Tibial nerve (tissue), 4 donors: ENCODE results near the gene ZSWIM9. TPM values are rescaled to one million over a fixed set of nuclear protein-coding genes. Genes with fewer than 3 reads are reported as not detected.

Experiments
- DNase-seq, 2 donors: peaks; one replicate each; pipeline ENCODE4 v3.0.0-alpha.2; 2019; ENCODE audit warnings: low spot score in 2 of 2
- H3K27ac ChIP-seq, 4 donors: fragments of 200-600 bp; sonication (generic) in 3 of 4; one replicate each; pipeline ENCODE4 v1.5.1; 2017 to 2019; ENCODE audit warnings: mild to moderate bottlenecking in 1 of 4
- H3K27me3 ChIP-seq, 2 donors: fragments of 200-600 bp; sonication (generic) in 1 of 2; one replicate each; pipeline versions ENCODE4 v1.5.1 to v1.6.0; 2017 to 2019
- H3K36me3 ChIP-seq, 3 donors: fragments of 200-600 bp; sonication (generic); one replicate each; pipeline ENCODE4 v1.5.1; 2018 to 2019
- H3K4me1 ChIP-seq, 4 donors: fragments of 200-600 bp; sonication (generic) in 3 of 4; one replicate each; pipeline ENCODE4 v1.5.1; 2017 to 2019
- H3K4me3 ChIP-seq, 4 donors: fragments of 200-600 bp; sonication (generic) in 3 of 4; one replicate each; pipeline ENCODE4 v1.5.1; 2017 to 2019; ENCODE audit warnings: mild to moderate bottlenecking in 1 of 4, moderate library complexity in 1 of 4
- H3K9me3 ChIP-seq, 4 donors: fragments of 200-600 bp; sonication (generic) in 3 of 4; one replicate each; pipeline ENCODE4 v1.5.1; 2017 to 2019
- EP300 ChIP-seq, 2 donors: sonication (generic); formaldehyde crosslinking; IDR thresholded peaks; one replicate each; pipeline ENCODE4 v1.6.1; 2017; ENCODE audit warnings: antibody characterized with exemption in 2 of 2, mild to moderate bottlenecking in 1 of 2
- POLR2A ChIP-seq, 2 donors: fragments of 450-650 bp; IDR thresholded peaks; one replicate each; pipeline ENCODE4 v1.6.1; 2017; ENCODE audit warnings: antibody characterized with exemption in 2 of 2, mild to moderate bottlenecking in 2 of 2, moderate library complexity in 2 of 2
- whole genome bisulfite sequencing, 2 donors: methylation state at CpG; one replicate each; pipeline ENCODE4 v1.1.5; 2018; 5-methylcytosine and 5-hydroxymethylcytosine counted together
- total RNA-seq, 4 donors: library from RNA; depleted of rRNA; stranded (reverse); fragments of >200 nt; gene quantifications; one replicate each; pipeline ENCODE4 v1.1.0, GENCODE V29; 2016
- TF ChIP-seq, protein P1 (sequence below), 5 experiments: fragments of 200-600 bp in 3 of 5; fragments of 450-650 bp in 2 of 5; sonication (generic) in 3 of 5; IDR thresholded peaks; one replicate each; pipeline ENCODE4 v1.5.1; 2016 to 2019; ENCODE audit warnings: antibody characterized with exemption in 5 of 5, mild to moderate bottlenecking in 3 of 5, moderate library complexity in 2 of 5

ZSWIM9 gene
- total RNA-seq, 4 donors from 2014 or later = 5.9 to 8.4 (median 6.8) TPM

DNA sequence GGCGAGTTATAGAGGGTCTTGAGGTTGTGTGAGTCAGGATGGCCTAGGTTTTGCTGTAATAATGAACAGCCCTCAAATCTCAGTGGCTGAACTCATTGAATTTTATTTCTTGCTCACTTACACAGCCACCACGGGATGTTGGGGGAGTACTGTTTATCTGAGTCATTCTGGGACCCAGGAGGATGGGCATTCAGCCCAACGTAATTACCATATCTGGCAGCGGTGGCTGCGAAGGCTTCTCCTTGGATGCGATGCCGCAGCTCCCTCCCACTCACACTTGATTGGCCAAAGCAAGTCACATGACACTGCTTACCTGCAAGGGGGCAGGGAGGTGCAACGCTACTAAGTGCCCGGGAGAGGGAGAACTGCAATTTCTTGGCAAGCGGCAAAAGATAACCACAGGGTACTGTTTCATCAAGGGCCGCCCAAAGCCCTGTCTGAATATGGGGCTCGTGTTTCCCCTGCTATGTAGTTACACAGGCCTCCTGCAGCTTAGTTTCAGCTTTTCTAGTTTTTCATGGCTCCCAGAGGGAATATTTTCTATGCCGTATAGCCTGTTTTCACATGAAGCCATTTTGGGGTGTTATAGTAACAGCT, 19.9 kb downstream of the ZSWIM9 start:
- H3K27me3 ChIP-seq = no peaks in the 10 kb centered on the region
- no peak for DNase-seq
- WGBS, 2 donors = 60 to 74% methylated on average over 13 of the region's 13 CpGs

DNA sequence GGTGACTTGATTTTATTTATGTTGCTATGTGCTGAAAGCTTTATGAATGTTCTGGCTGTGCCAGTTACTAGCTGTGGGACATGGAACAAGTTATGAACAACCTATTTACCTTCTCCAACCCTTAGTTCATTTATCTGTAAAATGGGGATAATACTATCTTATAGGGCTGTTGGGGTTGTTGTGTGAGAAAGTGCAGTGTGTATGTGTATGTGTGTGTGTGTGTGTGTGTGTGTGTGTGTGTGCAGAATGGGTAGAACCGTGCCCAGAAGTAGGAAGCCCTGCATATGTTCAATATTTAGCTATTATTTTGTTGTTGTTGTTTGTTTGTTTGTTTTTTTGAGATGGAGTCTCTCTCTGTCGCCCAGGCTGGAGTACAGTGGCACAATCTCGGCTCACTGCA, 20.4 kb downstream of the ZSWIM9 start:
- no peak overlapping the region for H3K4me3 ChIP-seq
- no peaks in the 10 kb centered on the region for H3K9me3 ChIP-seq
- no peak overlapping the region for H3K27ac ChIP-seq
- peaks cover 0 to 69% (median 3%) of the 10 kb centered on the region in 3 donors for H3K36me3 ChIP-seq
- TF ChIP-seq POLR2A (IDR thresholded peaks at IDR 0.05) = no peak
- TF ChIP-seq, protein P1, sequence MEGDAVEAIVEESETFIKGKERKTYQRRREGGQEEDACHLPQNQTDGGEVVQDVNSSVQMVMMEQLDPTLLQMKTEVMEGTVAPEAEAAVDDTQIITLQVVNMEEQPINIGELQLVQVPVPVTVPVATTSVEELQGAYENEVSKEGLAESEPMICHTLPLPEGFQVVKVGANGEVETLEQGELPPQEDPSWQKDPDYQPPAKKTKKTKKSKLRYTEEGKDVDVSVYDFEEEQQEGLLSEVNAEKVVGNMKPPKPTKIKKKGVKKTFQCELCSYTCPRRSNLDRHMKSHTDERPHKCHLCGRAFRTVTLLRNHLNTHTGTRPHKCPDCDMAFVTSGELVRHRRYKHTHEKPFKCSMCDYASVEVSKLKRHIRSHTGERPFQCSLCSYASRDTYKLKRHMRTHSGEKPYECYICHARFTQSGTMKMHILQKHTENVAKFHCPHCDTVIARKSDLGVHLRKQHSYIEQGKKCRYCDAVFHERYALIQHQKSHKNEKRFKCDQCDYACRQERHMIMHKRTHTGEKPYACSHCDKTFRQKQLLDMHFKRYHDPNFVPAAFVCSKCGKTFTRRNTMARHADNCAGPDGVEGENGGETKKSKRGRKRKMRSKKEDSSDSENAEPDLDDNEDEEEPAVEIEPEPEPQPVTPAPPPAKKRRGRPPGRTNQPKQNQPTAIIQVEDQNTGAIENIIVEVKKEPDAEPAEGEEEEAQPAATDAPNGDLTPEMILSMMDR (IDR thresholded peaks at IDR 0.05) = no peak
- TF ChIP-seq EP300 (IDR thresholded peaks at IDR 0.05) = no peak
- no peaks in the 10 kb centered on the region for H3K27me3 ChIP-seq
- WGBS, 2 donors = 89 to 95% methylated on average over 3 of the region's 3 CpGs
- H3K4me1 ChIP-seq = no peaks in the 10 kb centered on the region
- DNase-seq = no peak

More for the DNA sequence above, 19.9 kb downstream of the ZSWIM9 start:
- Histone ChIP-seq H3K36me3 (peaks cover 0 to 69% (median 3%) of the 10 kb centered on the region in 3 donors), H3K4me3 (no peak overlapping the region), H3K27ac (no peak overlapping the region), H3K9me3 (no peaks in the 10 kb centered on the region), H3K4me1 (no peaks in the 10 kb centered on the region)
- TF ChIP-seq POLR2A (IDR thresholded peaks at IDR 0.05) (no peak), EP300 (IDR thresholded peaks at IDR 0.05) (no peak)
- TF ChIP-seq, protein P1 (IDR thresholded peaks at IDR 0.05) = no peak

DNA sequence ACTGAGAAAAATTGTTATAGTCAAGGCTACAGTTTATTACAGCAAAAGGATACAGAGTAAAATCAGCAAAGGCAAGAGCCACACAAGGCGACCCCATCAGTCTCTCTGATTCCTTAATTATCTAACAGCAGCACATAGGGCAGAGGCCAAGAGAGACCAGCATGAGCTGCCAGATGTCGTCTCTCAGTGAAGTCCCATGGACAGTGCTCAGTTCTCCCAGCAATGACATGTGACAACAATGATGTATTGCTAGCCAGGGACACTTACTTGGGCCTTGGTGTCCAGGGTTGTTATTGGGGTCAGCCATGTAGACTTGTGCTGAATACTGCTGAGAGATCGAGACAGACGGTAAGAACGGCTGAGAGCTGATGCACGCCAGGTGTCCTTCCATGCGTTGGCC, 22.3 kb downstream of the ZSWIM9 start:
- no peak overlapping the region for H3K27ac ChIP-seq
- TF ChIP-seq EP300 (IDR thresholded peaks at IDR 0.05) = no peak
- TF ChIP-seq, protein P1 (IDR thresholded peaks at IDR 0.05) = no peak
- no peak for TF ChIP-seq POLR2A (IDR thresholded peaks at IDR 0.05)
- 77 to 80% methylated on average over 7 of the region's 7 CpGs for WGBS, 2 donors
- H3K4me1 ChIP-seq = peaks cover 0 to 9% (median 0%) of the 10 kb centered on the region in 4 donors
- H3K27me3 ChIP-seq = no peaks in the 10 kb centered on the region
- no peak overlapping the region for H3K4me3 ChIP-seq
- peaks cover 0 to 63% (median 3%) of the 10 kb centered on the region in 3 donors for H3K36me3 ChIP-seq
- DNase-seq = no peak
- no peaks in the 10 kb centered on the region for H3K9me3 ChIP-seq

DNA sequence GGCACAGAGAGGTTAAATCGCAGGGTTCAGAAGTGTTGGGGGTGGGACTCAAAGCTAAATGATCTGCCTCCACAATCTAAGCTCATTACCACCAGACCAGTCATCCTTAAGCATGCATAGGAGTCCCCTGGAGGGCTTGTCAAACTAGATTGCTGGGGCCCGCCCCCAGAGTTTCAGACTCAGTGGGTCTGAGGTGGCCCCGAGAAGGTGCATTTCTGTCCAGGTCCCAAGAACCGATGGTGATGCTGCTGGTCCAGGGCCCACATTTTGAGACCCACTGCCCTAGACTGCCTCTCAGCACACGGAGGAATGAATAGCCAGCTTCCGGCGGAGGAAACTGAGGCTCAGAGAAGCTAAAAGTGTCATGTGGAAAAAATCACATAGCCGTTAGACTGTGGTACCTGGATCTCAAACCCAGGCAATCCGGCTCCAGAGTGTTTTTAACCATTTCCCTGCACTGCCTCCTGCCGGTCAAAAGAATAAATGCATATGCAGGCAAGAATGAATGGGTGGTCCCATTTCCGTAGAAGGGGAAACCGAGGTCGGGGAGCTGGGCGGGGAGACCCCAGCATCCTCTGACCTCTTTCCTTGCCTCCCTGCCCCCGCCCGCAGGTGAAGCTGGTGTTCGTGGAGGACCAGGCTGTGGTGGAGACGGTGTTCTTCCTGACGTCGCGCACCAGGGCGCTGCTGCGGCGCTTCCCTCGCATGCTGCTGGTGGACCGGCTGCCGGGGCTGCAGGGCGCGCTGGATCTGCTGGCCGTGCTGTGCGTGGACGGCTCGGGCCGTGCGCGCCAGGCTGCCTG, 23.8 kb downstream of the ZSWIM9 start:
- TF ChIP-seq EP300 (IDR thresholded peaks at IDR 0.05) = no peak
- TF ChIP-seq, protein P1 (IDR thresholded peaks at IDR 0.05) = peak in 4 of 5 experiments; percentile 18 to 39 (median 24)
- Histone ChIP-seq H3K36me3 (peaks cover 0 to 51% (median 3%) of the 10 kb centered on the region in 3 donors), H3K4me3 (no peak overlapping the region), H3K4me1 (peaks cover 0 to 9% (median 0%) of the 10 kb centered on the region in 4 donors), H3K27me3 (no peaks in the 10 kb centered on the region), H3K27ac (no peak overlapping the region), H3K9me3 (no peaks in the 10 kb centered on the region)
- DNase-seq = no peak
- WGBS, 2 donors = 68 to 70% methylated on average over 17 to 36 of the region's 36 CpGs
